Pancreas (tissue), 10 donors: ENCODE measurements around the gene GDF2. TPM values are rescaled to one million over a fixed set of nuclear protein-coding genes. Genes with fewer than 3 reads are reported as not detected.

Source experiments
- ATAC-seq, 4 donors: fragments of 200-7000 bp; cut with Tn5 transposase; one replicate each; pipeline versions ENCODE4 v1.8.0 to v1.9.1; 2020; ENCODE audit warnings: mild to moderate bottlenecking in 4 of 4, moderate library complexity in 4 of 4
- DNase-seq, 6 donors: peaks; one replicate each; pipeline ENCODE4 v3.0.0-alpha.2; 2020
- FAIRE-seq: peaks from 2 replicates; lab custom pipeline; 2012; peaks lifted over from hg19 to GRCh38; lab: Jason Lieb, UNC
- H3K27ac ChIP-seq, 4 donors: fragments of 200-600 bp; sonication (generic); 1 replicate in 3 of 4; 2 replicates in 1 of 4; pipeline versions ENCODE4 v1.5.0 to v1.8.0; 2020
- H3K27me3 ChIP-seq, 4 donors: fragments of 200-600 bp; one replicate each; pipeline ENCODE4 v1.8.0; 2021
- H3K36me3 ChIP-seq, 3 donors: fragments of 200-600 bp; sonication (generic) in 1 of 3; one replicate each; pipeline versions ENCODE4 v1.5.0 to v1.8.0; 2020 to 2021
- H3K4me1 ChIP-seq, 3 donors: fragments of 200-600 bp; one replicate each; pipeline ENCODE4 v1.8.0; 2021
- H3K4me3 ChIP-seq, 4 donors: fragments of 200-600 bp; sonication (generic) in 2 of 4; one replicate each; pipeline versions ENCODE4 v1.5.0 to v1.8.0; 2020 to 2021
- H3K9me3 ChIP-seq, 4 donors: fragments of 200-600 bp; one replicate each; pipeline ENCODE4 v1.8.0; 2021
- WGBS, 2 donors: extraction: QIAGEN DNeasy Blood & Tissue Kit; methylation state at CpG; one replicate each; pipeline ENCODE4 v1.1.7; 2013; 5-methylcytosine and 5-hydroxymethylcytosine counted together
- intact Hi-C, 3 donors: fragments of 100-400 bp; cut with DNase I; formaldehyde crosslinking; loops; one replicate each; pipeline versions ENCODE4 v1.11.1 to v1.14.2; 2022
- polyA plus RNA-seq, 2 donors: library from polyadenylated mRNA; stranded (reverse); fragments of 200-250 nt; gene quantifications; one replicate each; pipeline ENCODE4 v1.2.3, GENCODE V29; 2013
- total RNA-seq, 6 donors: library from RNA; stranded (reverse); fragmentation: NEBNext Ultra II Directional in 4 of 6; extraction: Animal tissue kit (Norgen Biotek cat#: 25700) in 4 of 6; gene quantifications; one replicate each; pipeline versions ENCODE4 v1.2.1 to v1.2.4, GENCODE V29; 2021 to 2023
- TF ChIP-seq, protein P1 (sequence below), 4 donors: fragments of 200-600 bp; sonication (generic) in 3 of 4; IDR thresholded peaks; one replicate each; pipeline versions ENCODE4 v1.5.0 to v1.8.0; 2021; ENCODE audit warnings: antibody characterized with exemption in 4 of 4
- donor health status: healthy with polysubstance abuse.
- donor health status: DM: no; HTN: no; CAD: no; lungs with moderate emphysema.
- donor health status: DM: no; HTN: no; CAD: no.
- donor health status: control.
- donor health status: control.
- donor health status: Bipolar disorder and iron deficiency.
- donor health status: DM: yes; HTN: yes; CAD: no.
- donor health status: DM: no; HTN: no; CAD: no.
- donor health status: DM: no; HTN: no; CAD: no.
- donor health status: DM: yes; HTN: yes; CAD: no.

GDF2 gene
- total and polyA plus RNA-seq, 8 donors = not detected

DNA sequence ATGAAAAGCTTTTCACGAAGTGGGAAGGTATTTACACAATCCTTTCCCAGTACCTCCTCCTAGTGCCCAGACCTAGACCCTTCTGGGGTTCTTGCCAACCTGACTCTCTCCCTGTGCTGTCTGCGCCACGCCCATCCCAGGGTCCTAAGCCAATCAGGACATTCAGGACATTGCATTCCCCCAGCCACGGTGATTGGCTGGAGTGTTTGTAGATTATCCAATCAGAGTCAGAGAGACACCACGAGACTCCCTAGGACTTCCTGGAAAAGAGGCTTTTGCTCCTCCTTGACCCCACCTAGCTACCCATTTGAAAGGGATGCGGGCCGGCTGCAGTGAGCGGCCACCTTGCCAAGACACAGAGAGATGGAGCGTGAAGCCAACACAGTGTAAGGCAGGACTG lies 3.5 kb upstream of the GDF2 start:
- Histone ChIP-seq H3K27ac (no peak overlapping the region), H3K9me3 (no peaks in the 10 kb centered on the region), H3K27me3 (no peaks in the 10 kb centered on the region), H3K36me3 (no peaks in the 10 kb centered on the region), H3K4me3 (no peak overlapping the region), H3K4me1 (no peaks in the 10 kb centered on the region)
- TF ChIP-seq, protein P1, sequence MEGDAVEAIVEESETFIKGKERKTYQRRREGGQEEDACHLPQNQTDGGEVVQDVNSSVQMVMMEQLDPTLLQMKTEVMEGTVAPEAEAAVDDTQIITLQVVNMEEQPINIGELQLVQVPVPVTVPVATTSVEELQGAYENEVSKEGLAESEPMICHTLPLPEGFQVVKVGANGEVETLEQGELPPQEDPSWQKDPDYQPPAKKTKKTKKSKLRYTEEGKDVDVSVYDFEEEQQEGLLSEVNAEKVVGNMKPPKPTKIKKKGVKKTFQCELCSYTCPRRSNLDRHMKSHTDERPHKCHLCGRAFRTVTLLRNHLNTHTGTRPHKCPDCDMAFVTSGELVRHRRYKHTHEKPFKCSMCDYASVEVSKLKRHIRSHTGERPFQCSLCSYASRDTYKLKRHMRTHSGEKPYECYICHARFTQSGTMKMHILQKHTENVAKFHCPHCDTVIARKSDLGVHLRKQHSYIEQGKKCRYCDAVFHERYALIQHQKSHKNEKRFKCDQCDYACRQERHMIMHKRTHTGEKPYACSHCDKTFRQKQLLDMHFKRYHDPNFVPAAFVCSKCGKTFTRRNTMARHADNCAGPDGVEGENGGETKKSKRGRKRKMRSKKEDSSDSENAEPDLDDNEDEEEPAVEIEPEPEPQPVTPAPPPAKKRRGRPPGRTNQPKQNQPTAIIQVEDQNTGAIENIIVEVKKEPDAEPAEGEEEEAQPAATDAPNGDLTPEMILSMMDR (IDR thresholded peaks at IDR 0.05) = no peak
- 46 to 83% methylated on average over 9 of the region's 9 CpGs for whole genome bisulfite sequencing, 2 donors
- no peak for FAIRE-seq
- no peak for DNase-seq
- intact Hi-C loops = loop anchor here in 1 of 3 donors (10.0 kb wide), 1 partner anchor 294 kb away; no protein-coding TSS in a partner anchor
- no peak for ATAC-seq

DNA sequence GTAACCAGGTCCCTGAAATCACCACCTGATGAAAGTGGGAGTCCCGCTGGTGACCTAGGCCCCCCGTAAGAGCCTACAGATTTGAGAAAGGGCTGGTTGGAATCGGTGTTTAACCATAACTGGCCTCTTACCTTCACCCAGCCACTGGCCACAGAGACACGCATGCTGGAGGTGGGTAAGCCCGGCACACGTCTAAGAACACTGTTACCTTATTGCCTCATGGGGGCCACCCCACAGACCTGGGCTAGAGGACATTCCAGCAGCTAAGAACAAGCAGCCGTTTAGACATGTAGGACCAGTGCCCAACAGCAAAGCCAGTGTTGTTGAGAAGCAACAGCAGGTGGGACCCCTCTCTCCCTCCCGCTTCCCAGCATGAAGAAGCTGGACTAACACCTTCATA lies 2.5 kb upstream of the GDF2 start:
- DNase-seq = no peak
- 86 to 87% methylated on average over 8 of the region's 8 CpGs for WGBS, 2 donors
- TF ChIP-seq, protein P1 (IDR thresholded peaks at IDR 0.05) = no peak
- H3K4me1 ChIP-seq = no peaks in the 10 kb centered on the region
- H3K9me3 ChIP-seq = no peaks in the 10 kb centered on the region
- ATAC-seq = no peak
- H3K27me3 ChIP-seq = no peaks in the 10 kb centered on the region
- no peaks in the 10 kb centered on the region for H3K36me3 ChIP-seq
- FAIRE-seq = no peak
- intact Hi-C loops = loop anchor here in 2 of 3 donors (10.0 kb wide), 2 partner anchors 285 to 295 kb away; no protein-coding TSS in a partner anchor
- no peak overlapping the region for H3K27ac ChIP-seq
- no peak overlapping the region for H3K4me3 ChIP-seq

DNA sequence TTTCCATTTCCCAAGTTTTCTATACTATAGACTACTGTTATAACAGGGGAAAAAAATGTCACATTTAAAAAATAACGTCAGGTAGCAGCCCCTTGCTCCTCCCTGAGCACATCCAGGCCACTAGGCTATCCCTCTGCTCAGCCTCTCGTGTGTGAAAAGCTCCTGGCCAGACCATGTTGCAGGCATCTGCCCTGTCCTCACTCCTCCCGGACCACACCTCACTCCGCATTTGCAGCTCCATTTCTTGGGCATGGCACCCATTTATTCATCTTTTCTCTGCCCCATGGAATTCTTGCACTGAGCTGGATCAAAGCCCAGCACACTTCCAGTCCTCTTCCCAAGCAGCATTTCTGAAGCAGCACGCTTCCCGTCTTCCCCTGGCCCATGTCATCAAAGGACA lies 1.4 kb upstream of the GDF2 start:
- no peaks in the 10 kb centered on the region for H3K4me1 ChIP-seq
- 77 to 85% methylated on average over 6 of the region's 6 CpGs for WGBS, 2 donors
- FAIRE-seq (no peak), ATAC-seq (no peak), DNase-seq (no peak)
- H3K4me3 ChIP-seq = no peak overlapping the region
- TF ChIP-seq, protein P1 (IDR thresholded peaks at IDR 0.05) = no peak
- intact Hi-C loops = loop anchor here in 1 of 3 donors (10.0 kb wide), 1 partner anchor 286 kb away; no protein-coding TSS in a partner anchor
- no peaks in the 10 kb centered on the region for H3K27me3 ChIP-seq
- H3K27ac ChIP-seq = no peak overlapping the region
- no peaks in the 10 kb centered on the region for H3K36me3 ChIP-seq
- no peaks in the 10 kb centered on the region for H3K9me3 ChIP-seq

DNA sequence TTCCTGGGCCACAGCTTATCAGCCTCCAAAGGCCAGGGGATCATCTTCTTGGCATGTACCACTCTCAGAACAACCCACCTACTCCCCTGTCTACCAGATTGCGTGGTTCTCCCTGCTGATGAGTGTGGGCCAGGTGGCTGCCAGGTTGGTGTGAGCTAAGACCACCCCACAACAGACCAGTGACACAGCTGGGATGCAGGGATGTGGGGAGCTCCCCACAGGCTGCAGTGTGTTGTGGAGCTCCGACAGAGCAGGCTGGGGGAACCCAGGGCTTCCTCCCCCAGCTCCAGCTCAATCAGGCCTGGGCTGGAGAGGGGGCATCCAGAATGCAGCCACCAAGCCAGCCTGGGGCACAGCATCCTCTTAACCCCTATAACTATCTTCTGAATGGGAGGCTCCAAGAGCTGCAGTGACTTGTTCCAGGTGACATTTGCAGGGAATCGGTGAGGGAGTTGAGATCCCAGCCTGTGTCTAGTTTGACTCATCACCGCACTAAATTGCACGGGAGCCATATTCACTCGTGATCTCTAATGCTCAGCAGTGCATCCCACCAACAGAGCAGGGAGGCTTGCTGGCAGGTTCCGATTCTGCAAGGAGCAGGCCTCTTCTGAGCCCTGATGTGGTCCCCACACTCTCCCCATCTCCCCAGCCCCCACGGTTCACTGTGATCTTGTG lies 596 bp upstream of the GDF2 start:
- Histone ChIP-seq H3K36me3 (no peaks in the 10 kb centered on the region), H3K4me1 (no peaks in the 10 kb centered on the region), H3K27me3 (no peaks in the 10 kb centered on the region), H3K9me3 (no peaks in the 10 kb centered on the region), H3K4me3 (no peak overlapping the region), H3K27ac (no peak overlapping the region)
- FAIRE-seq (no peak), ATAC-seq (no peak), DNase-seq (no peak)
- WGBS, 2 donors = 68 to 91% methylated on average over 8 of the region's 8 CpGs
- TF ChIP-seq, protein P1 (IDR thresholded peaks at IDR 0.05) = no peak
- intact Hi-C loops = loop anchor here in 1 of 3 donors (10.0 kb wide), 1 partner anchor 287 kb away; no protein-coding TSS in a partner anchor

DNA sequence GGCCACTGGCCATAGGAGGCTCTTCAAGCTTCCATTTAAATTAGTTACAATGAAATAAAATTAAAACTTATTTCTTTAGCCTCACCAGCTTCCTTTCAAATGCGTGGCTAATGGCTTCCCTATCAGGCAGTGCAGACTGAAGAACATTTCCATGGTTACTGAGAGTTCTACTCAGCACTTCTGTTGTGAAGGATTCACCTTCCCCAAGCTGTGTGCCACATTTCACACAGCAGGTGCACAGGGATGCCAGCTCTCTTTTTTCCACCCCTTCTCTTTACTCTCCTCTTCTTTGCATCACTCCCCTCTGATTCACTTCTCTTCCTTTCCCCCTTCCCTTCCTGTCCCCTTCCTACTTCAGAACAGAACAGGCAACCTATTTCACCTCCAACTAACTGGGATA lies 833 bp downstream of the GDF2 start:
- ATAC-seq (no peak), DNase-seq (no peak), FAIRE-seq (no peak)
- Histone ChIP-seq H3K27ac (no peak overlapping the region), H3K9me3 (no peaks in the 10 kb centered on the region), H3K4me1 (no peaks in the 10 kb centered on the region), H3K27me3 (no peaks in the 10 kb centered on the region), H3K4me3 (no peak overlapping the region), H3K36me3 (no peaks in the 10 kb centered on the region)
- TF ChIP-seq, protein P1 (IDR thresholded peaks at IDR 0.05) = no peak
- intact Hi-C loops = loop anchor here in 1 of 3 donors (10.0 kb wide), 1 partner anchor 288 kb away; no protein-coding TSS in a partner anchor
- WGBS, 2 donors = 58 to 65% methylated on average over 1 of the region's 1 CpG
